HG02798 (cell line): ENCODE measurements around the gene COQ9.

Source experiments
- ATAC-seq: cut with Tn5 transposase; IDR thresholded peaks from one replicate; pipeline ENCODE4 v1.9.1; 2021; ENCODE audit warnings: mild to moderate bottlenecking; ENCODE audit not compliant: unreplicated experiment, poor library complexity

Gene COQ9

GRCh38 chr16:57471209-57471608 lies 23.9 kb downstream of the COQ9 start:
- no peak for ATAC-seq

GRCh38 chr16:57471852-57472664 lies 24.8 kb downstream of the COQ9 start:
- ATAC-seq, result no peak

GRCh38 chr16:57472665-57473060 lies 25.4 kb downstream of the COQ9 start:
- no peak for ATAC-seq

GRCh38 chr16:57473176-57473840 lies 26.0 kb downstream of the COQ9 start:
- ATAC-seq, result no peak

GRCh38 chr16:57473906-57474305 lies 26.6 kb downstream of the COQ9 start:
- ATAC-seq, result no peak

GRCh38 chr16:57474671-57475661 lies 27.7 kb downstream of the COQ9 start:
- no peak for ATAC-seq

GRCh38 chr16:57475711-57476339 lies 28.5 kb downstream of the COQ9 start:
- peak; percentile 84 for ATAC-seq

- ATAC-seq, result no peak
These were observed 29.5 kb downstream of the COQ9 start for GRCh38 chr16:57476546-57477410.

GRCh38 chr16:57477531-57478202 lies 30.4 kb downstream of the COQ9 start:
- no peak for ATAC-seq

GRCh38 chr16:57478396-57479204 lies 31.3 kb downstream of the COQ9 start:
- ATAC-seq, result no peak

- no peak for ATAC-seq
These were observed 32.1 kb downstream of the COQ9 start for GRCh38 chr16:57479205-57479975.

- ATAC-seq, result no peak
These were observed 32.9 kb downstream of the COQ9 start for GRCh38 chr16:57479976-57480753.

- no peak for ATAC-seq
These were observed 33.5 kb downstream of the COQ9 start for GRCh38 chr16:57480754-57481230.

GRCh38 chr16:57481421-57481820 lies 34.1 kb downstream of the COQ9 start:
- ATAC-seq, result no peak

- no peak for ATAC-seq
These were observed 35.7 kb downstream of the COQ9 start for GRCh38 chr16:57482845-57483545.
